ENCODE results near the gene CTPS1. TPM values are rescaled to one million over a fixed set of nuclear protein-coding genes. Genes with fewer than 3 reads are reported as not detected.

CTPS1 gene
- total RNA-seq, 4 donors from 2014 or later: 19.6 to 47.4 (median 36.5) TPM

- H3K27me3 ChIP-seq: no peaks in the 10 kb centered on the region
- peaks cover 0 to 10% (median 0%) of the 10 kb centered on the region in 3 donors for H3K4me1 ChIP-seq
- 85% methylated on average over 2 of the region's 4 CpGs; no CpG with 5 or more reads in 1 of the 2 donors for WGBS, 2 donors (ENCODE audit: low coverage in 1 of 2)
- ATAC-seq: peak; percentile 2
- TF ChIP-seq POLR2AphosphoS5 (IDR thresholded peaks at IDR 0.05) (no peak), EP300 (IDR thresholded peaks at IDR 0.05) (no peak), POLR2A (IDR thresholded peaks at IDR 0.05) (no peak), CTCF (IDR thresholded peaks at IDR 0.05) (no peak)
- H3K4me3 ChIP-seq: no peak overlapping the region
- H3K27ac ChIP-seq: no peak overlapping the region
- H3K9me3 ChIP-seq: no peaks in the 10 kb centered on the region
- H3K36me3 ChIP-seq: peaks cover 0 to 82% of the 10 kb centered on the region in 2 donors
Observed at GRCh38 chr1:41025979-41026819, 46.7 kb downstream of the CTPS1 start.

GRCh38 chr1:41028034-41028642, 48.6 kb downstream of the CTPS1 start:
- no peak for ATAC-seq
- TF ChIP-seq CTCF (IDR thresholded peaks at IDR 0.05) (no peak), POLR2AphosphoS5 (IDR thresholded peaks at IDR 0.05) (no peak), EP300 (IDR thresholded peaks at IDR 0.05) (no peak)
- Histone ChIP-seq H3K27me3 (no peaks in the 10 kb centered on the region), H3K36me3 (peaks cover 0 to 93% of the 10 kb centered on the region in 2 donors), H3K27ac (no peak overlapping the region), H3K9me3 (no peaks in the 10 kb centered on the region), H3K4me1 (no peaks in the 10 kb centered on the region), H3K4me3 (no peak overlapping the region)
- WGBS, 2 donors (ENCODE audit: low coverage in 1 of 2): no CpG with 5 or more reads among the region's 10 CpGs

- peaks cover 0 to 99% of the 10 kb centered on the region in 2 donors for H3K36me3 ChIP-seq
- no peak overlapping the region for H3K27ac ChIP-seq
- no peak for ATAC-seq
- H3K27me3 ChIP-seq: no peaks in the 10 kb centered on the region
- WGBS, 2 donors (ENCODE audit: low coverage in 1 of 2): 83 to 94% methylated on average over 1 to 2 of the region's 8 CpGs
- TF ChIP-seq POLR2A (IDR thresholded peaks at IDR 0.05) (no peak), EP300 (IDR thresholded peaks at IDR 0.05) (no peak), CTCF (IDR thresholded peaks at IDR 0.05) (no peak), POLR2AphosphoS5 (IDR thresholded peaks at IDR 0.05) (no peak)
- H3K4me3 ChIP-seq: no peak overlapping the region
- no peaks in the 10 kb centered on the region for H3K9me3 ChIP-seq
- no peaks in the 10 kb centered on the region for H3K4me1 ChIP-seq
Observed at GRCh38 chr1:41030872-41031616, 51.5 kb downstream of the CTPS1 start.

GRCh38 chr1:41032147-41032546, 52.7 kb downstream of the CTPS1 start:
- no peaks in the 10 kb centered on the region for H3K4me1 ChIP-seq
- TF ChIP-seq POLR2AphosphoS5 (IDR thresholded peaks at IDR 0.05) (no peak), POLR2A (IDR thresholded peaks at IDR 0.05) (no peak), EP300 (IDR thresholded peaks at IDR 0.05) (no peak), CTCF (IDR thresholded peaks at IDR 0.05) (no peak)
- H3K4me3 ChIP-seq: no peak overlapping the region
- WGBS, 2 donors (ENCODE audit: low coverage in 1 of 2): 93 to 100% methylated on average over 2 of the region's 2 CpGs
- H3K36me3 ChIP-seq: peaks cover 4 to 99% of the 10 kb centered on the region in 2 donors
- no peaks in the 10 kb centered on the region for H3K9me3 ChIP-seq
- no peak for ATAC-seq
- no peaks in the 10 kb centered on the region for H3K27me3 ChIP-seq
- H3K27ac ChIP-seq: no peak overlapping the region

All from gastroesophageal sphincter (tissue), 4 donors.